HG03432 (cell line): Measurements from ENCODE around the gene SNX10.

ENCODE experiments used
- ATAC-seq: cut with Tn5 transposase; IDR thresholded peaks from one replicate; pipeline ENCODE4 v1.9.1; 2021; ENCODE audit warnings: mild to moderate bottlenecking, moderate library complexity; ENCODE audit not compliant: unreplicated experiment

The SNX10 gene

GRCh38 chr7:26295586-26295985, 3.9 kb downstream of the SNX10 start:
- no peak for ATAC-seq

GRCh38 chr7:26298472-26299058, 6.9 kb downstream of the SNX10 start:
- ATAC-seq = no peak

- no peak for ATAC-seq
These were observed 13.6 kb downstream of the SNX10 start for GRCh38 chr7:26305090-26305868.

- ATAC-seq = no peak
These were observed 14.4 kb downstream of the SNX10 start for GRCh38 chr7:26305869-26306665.

- no peak for ATAC-seq
These were observed 15.1 kb downstream of the SNX10 start for GRCh38 chr7:26306790-26307189.

DNA sequence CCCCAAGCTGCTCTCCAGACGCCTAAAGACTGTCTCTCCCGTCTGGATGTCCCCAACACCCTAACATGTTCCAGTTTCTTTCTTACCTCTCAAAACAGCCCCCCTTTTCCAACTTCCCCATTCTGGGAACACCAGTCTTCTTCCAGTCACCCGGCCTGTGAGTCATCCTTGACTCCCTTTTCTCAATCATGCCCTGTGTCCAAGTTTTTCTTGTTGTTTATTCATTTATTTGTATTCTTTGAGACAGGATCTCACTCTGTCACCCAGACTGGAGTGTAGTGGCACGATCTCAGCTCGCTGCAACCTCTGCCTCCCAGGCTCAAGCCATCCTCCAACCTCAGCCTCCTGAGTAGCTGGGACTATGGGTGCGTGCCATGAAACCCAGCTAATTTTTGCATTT, 15.6 kb downstream of the SNX10 start:
- no peak for ATAC-seq

- no peak for ATAC-seq
These were observed 16.1 kb downstream of the SNX10 start for GRCh38 chr7:26307791-26308190.

DNA sequence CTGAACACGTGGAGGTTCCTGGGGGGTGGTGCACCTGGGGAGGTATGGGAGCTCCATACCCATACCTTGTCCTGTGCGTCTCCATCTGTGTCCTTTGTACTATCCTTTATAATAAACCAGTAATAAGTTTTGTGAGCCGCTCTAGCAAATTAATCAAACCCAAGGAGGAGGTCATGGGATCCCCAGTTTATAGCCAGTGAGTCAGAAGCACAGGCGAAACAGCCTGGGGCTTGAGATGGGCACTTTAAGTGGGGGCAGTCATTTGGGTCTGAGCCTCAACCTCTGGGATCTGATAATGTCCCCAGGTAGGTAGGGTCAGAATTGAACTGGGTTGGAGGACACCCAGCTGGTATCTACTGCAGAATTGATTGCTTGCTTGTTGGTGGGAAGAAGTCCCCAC, 16.9 kb downstream of the SNX10 start:
- no peak for ATAC-seq

- no peak for ATAC-seq
These were observed 17.4 kb downstream of the SNX10 start for GRCh38 chr7:26309089-26309488.

GRCh38 chr7:26311798-26312197, 20.1 kb downstream of the SNX10 start:
- ATAC-seq = no peak

- ATAC-seq = no peak
These were observed 25.5 kb downstream of the SNX10 start for GRCh38 chr7:26317211-26317610.

- ATAC-seq = no peak
These were observed 27.3 kb downstream of the SNX10 start for GRCh38 chr7:26318921-26319320.

- no peak for ATAC-seq
These were observed 28.0 kb downstream of the SNX10 start for GRCh38 chr7:26319636-26320035.

DNA sequence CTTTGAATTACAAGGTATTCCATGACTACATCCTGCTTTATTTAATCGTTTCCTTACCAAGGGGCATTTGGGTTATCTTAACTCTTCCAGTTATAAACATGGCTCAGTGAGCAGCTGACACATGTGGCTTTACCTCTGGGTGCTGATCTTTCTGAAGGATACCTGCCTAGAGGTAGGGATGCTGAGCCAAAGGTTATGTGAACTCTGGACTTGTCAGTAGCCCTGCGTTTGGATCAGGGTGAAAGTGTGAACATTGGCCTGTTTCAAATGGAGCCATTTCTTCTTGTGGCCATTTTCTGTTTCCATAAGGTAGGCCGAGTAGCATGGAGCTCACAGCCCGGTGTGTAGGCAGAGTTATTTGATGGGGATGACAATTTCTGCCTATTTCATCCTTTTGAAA, 29.2 kb downstream of the SNX10 start:
- no peak for ATAC-seq

- no peak for ATAC-seq
These were observed 29.8 kb downstream of the SNX10 start for GRCh38 chr7:26321435-26321834.

DNA sequence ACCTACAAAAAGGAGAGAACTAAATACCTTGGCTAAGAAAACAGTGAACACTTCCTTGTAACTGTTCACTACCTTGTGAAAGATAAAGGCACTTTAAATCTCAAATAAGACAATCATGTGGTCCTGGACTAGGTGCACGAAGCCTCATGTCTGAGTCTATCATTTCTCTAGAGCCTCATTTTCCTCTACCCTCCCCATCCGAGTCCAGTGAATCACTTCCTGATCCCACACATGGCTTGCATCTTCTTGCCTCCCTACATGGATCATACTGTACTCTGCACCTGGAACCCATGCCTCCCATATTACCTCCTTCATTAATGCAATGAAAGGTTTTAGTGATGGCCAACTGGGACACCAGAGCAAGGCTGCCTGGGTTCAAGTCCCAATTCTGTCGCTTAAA, 34.5 kb downstream of the SNX10 start:
- ATAC-seq = no peak

DNA sequence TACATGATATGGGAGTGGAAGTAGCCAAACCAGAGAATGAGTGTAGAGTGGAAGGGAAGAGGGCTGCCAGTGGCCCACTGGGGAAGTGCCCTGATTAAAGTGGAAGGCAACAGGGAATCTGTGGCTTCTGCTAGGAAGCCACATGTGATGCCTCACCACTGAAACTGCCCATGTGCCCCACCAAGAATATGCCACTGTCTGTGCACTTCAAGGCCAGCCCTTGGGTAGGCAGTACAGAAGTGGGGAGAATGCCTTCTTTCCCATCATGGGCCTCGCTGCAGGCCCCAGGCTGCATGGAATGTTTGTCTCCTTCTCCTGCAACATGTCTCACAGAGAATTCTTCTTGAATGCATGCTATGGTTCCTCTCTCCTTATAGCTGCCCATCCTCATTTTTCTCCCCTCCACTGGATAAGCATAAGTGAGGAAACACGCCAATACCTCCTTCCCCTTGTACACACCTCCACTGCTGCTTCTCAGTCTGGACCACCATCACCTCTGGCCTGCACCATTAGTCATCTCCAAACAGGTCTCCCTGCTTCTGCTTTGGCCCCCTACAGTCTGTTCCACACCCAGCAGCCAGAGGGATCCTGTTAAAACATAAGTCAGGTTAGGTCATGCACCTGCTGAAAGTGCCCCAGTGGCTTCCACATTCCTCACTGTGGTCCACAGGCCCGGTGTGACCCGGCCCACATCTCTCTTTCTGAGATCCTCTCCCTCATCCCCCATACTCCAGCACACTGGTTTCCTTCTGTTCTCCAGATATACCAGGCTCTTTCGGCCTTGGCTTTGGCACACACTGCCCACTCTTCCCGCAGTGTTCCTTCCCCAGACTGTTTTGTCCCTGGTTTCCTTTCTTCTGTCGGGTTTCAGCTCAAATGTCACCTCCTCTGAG, 37.1 kb downstream of the SNX10 start:
- peak; percentile 47 for ATAC-seq

- peak; percentile 76 for ATAC-seq
These were observed 38.0 kb downstream of the SNX10 start for GRCh38 chr7:26329520-26330255.

DNA sequence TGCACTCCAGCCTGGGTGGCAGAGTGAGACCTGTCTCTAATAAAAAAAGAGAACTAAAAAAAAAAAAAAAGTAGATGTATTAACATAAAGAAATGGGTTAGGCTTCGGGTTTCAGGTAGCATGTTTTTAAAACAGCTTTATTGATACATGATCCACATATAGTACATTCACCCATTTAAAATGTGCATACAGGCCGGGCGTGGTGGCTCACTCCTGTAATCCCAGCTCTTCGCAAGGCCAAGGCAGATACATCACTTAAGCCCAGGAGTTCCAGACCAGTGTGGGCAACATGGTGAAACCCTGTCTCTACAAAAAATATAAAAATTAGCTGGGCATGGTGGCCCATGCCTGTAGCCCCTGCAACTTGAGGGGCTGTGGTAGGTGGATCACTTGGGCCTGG, 39.5 kb downstream of the SNX10 start:
- ATAC-seq = no peak

DNA sequence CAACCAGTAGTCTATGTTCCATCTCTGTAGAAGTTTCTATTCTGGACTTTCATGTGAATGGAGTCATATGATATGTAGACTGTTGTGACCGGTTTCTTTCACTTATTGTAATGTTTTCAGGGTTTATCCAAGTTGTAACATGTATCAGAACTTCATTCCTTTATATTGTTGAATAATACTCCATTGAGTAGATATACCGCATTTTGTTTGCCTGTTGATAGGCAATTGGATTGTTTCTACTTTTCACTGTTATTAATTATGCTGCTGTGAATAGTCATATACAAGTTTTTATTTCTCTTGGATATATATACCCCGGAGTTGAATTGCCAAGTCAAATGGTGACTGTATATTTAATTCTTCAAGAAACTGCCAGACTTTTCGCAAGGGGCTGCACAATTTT, 40.1 kb downstream of the SNX10 start:
- ATAC-seq = no peak
